Measurements from ENCODE around the gene NCKAP5.

DNA sequence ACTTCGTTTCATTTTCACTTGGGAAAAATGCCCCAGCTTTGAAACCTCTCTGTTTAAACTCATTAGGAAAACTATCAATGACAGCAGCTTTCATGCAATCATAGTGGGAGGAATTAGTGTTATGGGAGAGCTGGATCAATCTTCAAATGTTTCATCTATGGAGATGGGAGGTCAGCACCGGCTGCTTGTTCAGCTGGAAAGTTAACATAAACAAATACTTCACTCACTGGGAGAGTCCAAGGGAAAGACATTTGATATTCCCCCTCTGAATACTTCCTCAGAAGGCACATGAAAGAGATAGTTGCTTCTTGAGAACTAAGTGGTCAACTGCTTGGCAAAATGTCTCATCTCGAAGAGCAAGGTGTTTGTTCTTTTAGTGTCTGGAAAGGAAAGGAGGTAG lies 905.5 kb downstream of the NCKAP5 start:
- TF ChIP-seq POLR2AphosphoS5 (IDR thresholded peaks at IDR 0.05): no peak
- TF ChIP-seq, protein P1, sequence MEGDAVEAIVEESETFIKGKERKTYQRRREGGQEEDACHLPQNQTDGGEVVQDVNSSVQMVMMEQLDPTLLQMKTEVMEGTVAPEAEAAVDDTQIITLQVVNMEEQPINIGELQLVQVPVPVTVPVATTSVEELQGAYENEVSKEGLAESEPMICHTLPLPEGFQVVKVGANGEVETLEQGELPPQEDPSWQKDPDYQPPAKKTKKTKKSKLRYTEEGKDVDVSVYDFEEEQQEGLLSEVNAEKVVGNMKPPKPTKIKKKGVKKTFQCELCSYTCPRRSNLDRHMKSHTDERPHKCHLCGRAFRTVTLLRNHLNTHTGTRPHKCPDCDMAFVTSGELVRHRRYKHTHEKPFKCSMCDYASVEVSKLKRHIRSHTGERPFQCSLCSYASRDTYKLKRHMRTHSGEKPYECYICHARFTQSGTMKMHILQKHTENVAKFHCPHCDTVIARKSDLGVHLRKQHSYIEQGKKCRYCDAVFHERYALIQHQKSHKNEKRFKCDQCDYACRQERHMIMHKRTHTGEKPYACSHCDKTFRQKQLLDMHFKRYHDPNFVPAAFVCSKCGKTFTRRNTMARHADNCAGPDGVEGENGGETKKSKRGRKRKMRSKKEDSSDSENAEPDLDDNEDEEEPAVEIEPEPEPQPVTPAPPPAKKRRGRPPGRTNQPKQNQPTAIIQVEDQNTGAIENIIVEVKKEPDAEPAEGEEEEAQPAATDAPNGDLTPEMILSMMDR (IDR thresholded peaks at IDR 0.05): no peak

Measured in upper lobe of left lung (tissue), 4 donors.